ENCODE measurements around the gene HIC1. TPM values are rescaled to one million over a fixed set of nuclear protein-coding genes. Genes with fewer than 3 reads are reported as not detected.

Gene HIC1
- 10.4 and 12.7 TPM in 2 replicates for total RNA-seq

GRCh38 chr17:2054512-2055291 is at the start of gene HIC1:
Gene HIC1 (plus strand): TSS chr17:2055103. CDS start chr17:2056691, 1,588 bp downstream.

GRCh38 chr17:2025220-2025621 is 29.7 kb upstream of the HIC1 start, which contains the start of gene RTN4RL1:
Gene RTN4RL1 (minus strand): TSS chr17:2025334. CDS start chr17:2024865, 469 bp downstream.

GRCh38 chr17:2029911-2030778 is 24.8 kb upstream of the HIC1 start, which contains the start of gene DPH1:
Gene DPH1 (plus strand): TSS chr17:2030153. CDS start chr17:2030170, 17 bp downstream.

GRCh38 chr17:2041561-2042389 is 13.1 kb upstream of the HIC1 start, which contains the start of gene OVCA2:
Gene OVCA2 (plus strand): TSS chr17:2042022. CDS start chr17:2042048, 26 bp downstream.

Other genes starting within 250 kb of the HIC1 start
- gene SMYD4, start 225.2 kb upstream of the HIC1 start, total RNA-seq: 8.9 and 10.8 TPM in 2 replicates
- gene RPA1, start 225.1 kb upstream of the HIC1 start, total RNA-seq: 46.8 and 47.2 TPM in 2 replicates
- 1.1 and 14.4 TPM in 2 replicates for gene RTN4RL1, start 29.8 kb upstream of the HIC1 start, total RNA-seq
- gene DPH1, start 24.9 kb upstream of the HIC1 start, total RNA-seq: 14.4 and 17.8 TPM in 2 replicates
- gene OVCA2, start 13.1 kb upstream of the HIC1 start, total RNA-seq: 33.4 and 35.7 TPM in 2 replicates
- 25.6 and 35.4 TPM in 2 replicates for gene SMG6, start 248.7 kb downstream of the HIC1 start, total RNA-seq
- 11.7 and 18.4 TPM in 2 replicates for gene SRR, start 248.8 kb downstream of the HIC1 start, total RNA-seq

Data from aortic smooth muscle cell (primary cell).